Trophoblast cell (in vitro differentiated cells and primary cell): ENCODE measurements around the gene HOXA6.

Source experiments
- DNase-seq, 2 donors: peaks; one replicate each; pipeline ENCODE4 v3.0.0-alpha.2; 2016
- H2AFZ ChIP-seq: 2 replicates; pipeline ENCODE4 v1.6.1; 2013; ENCODE audit warnings: low read length, moderate library complexity, mild to moderate bottlenecking; ENCODE audit not compliant: insufficient read depth, poor library complexity
- H2AK5ac ChIP-seq: 2 replicates; pipeline ENCODE4 v1.6.1; 2013; ENCODE audit warnings: mild to moderate bottlenecking, low read length
- H2BK120ac ChIP-seq: 2 replicates; pipeline ENCODE4 v1.6.1; 2013; ENCODE audit warnings: low read length, mild to moderate bottlenecking, moderate library complexity; ENCODE audit not compliant: insufficient read depth, poor library complexity
- H2BK12ac ChIP-seq: 2 replicates; pipeline ENCODE4 v1.6.1; 2013; ENCODE audit warnings: mild to moderate bottlenecking, low read length, moderate library complexity
- H2BK5ac ChIP-seq: 2 replicates; pipeline ENCODE4 v1.6.1; 2013; ENCODE audit warnings: low read length, low read depth, moderate library complexity, mild to moderate bottlenecking; ENCODE audit not compliant: poor library complexity
- H3K14ac ChIP-seq: 2 replicates; pipeline ENCODE4 v1.6.1; 2013; ENCODE audit warnings: mild to moderate bottlenecking, low read length
- H3K18ac ChIP-seq: 2 replicates; pipeline ENCODE4 v1.6.1; 2013; ENCODE audit warnings: mild to moderate bottlenecking, low read length
- H3K23ac ChIP-seq: 2 replicates; pipeline ENCODE4 v1.6.1; 2013; ENCODE audit warnings: low read length
- H3K27ac ChIP-seq: 2 replicates; pipeline ENCODE4 v1.5.1; 2013; ENCODE audit warnings: low read depth, mild to moderate bottlenecking, inconsistent platforms, low read length, moderate library complexity
- H3K27me3 ChIP-seq: 2 replicates; pipeline ENCODE4 v1.6.1; 2013; ENCODE audit warnings: inconsistent platforms, mild to moderate bottlenecking, low read length, moderate library complexity; ENCODE audit not compliant: insufficient read depth
- H3K36me3 ChIP-seq, 2 experiments: 1 replicate in 1 of 2; 2 replicates in 1 of 2; pipeline ENCODE4 v1.6.1; 2013; ENCODE audit warnings: low read length in 2 of 2, mild to moderate bottlenecking in 2 of 2, moderate library complexity in 1 of 2; ENCODE audit not compliant: insufficient read depth in 2 of 2, control insufficient read depth in 1 of 2
- H3K4ac ChIP-seq: 2 replicates; pipeline ENCODE4 v1.6.1; 2013; ENCODE audit warnings: low read depth, mild to moderate bottlenecking, low read length, moderate library complexity
- H3K4me1 ChIP-seq, 2 experiments: 1 replicate in 1 of 2; 2 replicates in 1 of 2; pipeline ENCODE4 v1.6.1; 2013; ENCODE audit warnings: low read length in 2 of 2, mild to moderate bottlenecking in 2 of 2, moderate library complexity in 1 of 2; ENCODE audit not compliant: insufficient read depth in 2 of 2, control insufficient read depth in 1 of 2
- H3K4me2 ChIP-seq: 2 replicates; pipeline ENCODE4 v1.6.1; 2013; ENCODE audit warnings: inconsistent platforms, mild to moderate bottlenecking, low read length, moderate library complexity
- H3K4me3 ChIP-seq: 2 replicates; pipeline ENCODE4 v1.5.1; 2013; ENCODE audit warnings: mild to moderate bottlenecking, low read depth, low read length, inconsistent platforms
- H3K79me1 ChIP-seq: one replicate; pipeline ENCODE4 v1.6.1; 2013; ENCODE audit warnings: low read length
- H3K79me2 ChIP-seq: 2 replicates; pipeline ENCODE4 v1.6.1; 2013; ENCODE audit warnings: low read length, mild to moderate bottlenecking; ENCODE audit not compliant: control insufficient read depth, insufficient read depth, poor library complexity
- H3K9ac ChIP-seq: 2 replicates; pipeline ENCODE4 v1.6.1; 2013; ENCODE audit warnings: mild to moderate bottlenecking, low read length
- H3K9me3 ChIP-seq: 2 replicates; pipeline ENCODE4 v1.6.1; 2013; ENCODE audit warnings: low read depth, mild to moderate bottlenecking, control low read depth, inconsistent platforms, low read length; ENCODE audit not compliant: insufficient read depth
- H4K12ac ChIP-seq: 2 replicates; pipeline ENCODE4 v1.6.1; 2013; ENCODE audit warnings: low read depth, mild to moderate bottlenecking, low read length, moderate library complexity
- H4K8ac ChIP-seq: 2 replicates; pipeline ENCODE4 v1.6.1; 2013; ENCODE audit warnings: low read depth, mild to moderate bottlenecking, low read length, moderate library complexity
- H4K91ac ChIP-seq: one replicate; pipeline ENCODE4 v1.6.1; 2013; ENCODE audit warnings: low read depth, mild to moderate bottlenecking, low read length, moderate library complexity
- WGBS: extraction: QIAGEN DNeasy Blood & Tissue Kit; methylation state at CpG from one replicate; pipeline ENCODE4 v1.1.7; 2013; ENCODE audit warnings: missing lambda C conversion rate; ENCODE audit not compliant: insufficient read length, insufficient coverage; ENCODE audit errors: extremely low coverage; 5-methylcytosine and 5-hydroxymethylcytosine counted together

Gene HOXA6

DNA sequence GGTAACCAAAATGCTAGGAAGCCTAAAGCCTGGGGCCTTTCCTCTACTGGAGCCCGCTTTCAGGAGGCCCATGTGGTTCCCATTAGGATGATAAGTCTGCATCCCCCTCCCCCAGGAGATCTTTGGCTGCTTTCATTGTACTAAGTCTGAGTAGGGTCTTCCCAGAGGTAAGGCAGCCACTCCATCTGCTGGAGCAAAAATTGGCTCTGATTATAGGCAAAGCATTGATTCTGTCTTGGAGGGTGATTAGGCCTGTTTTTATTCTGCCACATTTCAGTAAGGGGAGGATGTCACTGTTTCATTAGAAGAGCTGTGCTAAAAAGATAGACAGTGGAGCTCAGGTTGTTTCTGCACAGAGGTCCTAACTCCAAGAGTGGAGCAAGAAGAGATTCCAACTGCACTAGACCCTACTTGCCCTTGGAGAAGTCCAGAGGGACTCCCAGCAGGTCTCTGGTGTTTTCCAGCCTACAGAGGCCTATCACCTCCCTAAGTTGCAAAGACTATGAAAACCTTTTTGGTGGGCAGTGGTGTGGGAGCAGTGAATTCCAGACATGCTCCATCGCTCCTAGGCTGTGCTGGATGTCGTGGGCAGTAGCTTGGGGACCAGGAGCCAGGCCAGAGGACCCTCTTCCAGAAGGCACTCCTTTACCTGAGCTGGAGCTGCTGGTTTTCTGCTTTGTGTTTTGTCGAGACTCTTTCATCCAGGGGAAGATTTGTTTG is 37.9 kb downstream of the HOXA6 start:
- Histone ChIP-seq H3K4me1 (peaks cover 5 to 7% of the 10 kb centered on the region in 2 experiments), H2BK120ac (no peak overlapping the region), H4K91ac (no peak overlapping the region), H3K14ac (no peak overlapping the region), H3K9me3 (peaks cover 13% of the 10 kb centered on the region), H2BK5ac (no peak overlapping the region), H3K79me1 (no peaks in the 10 kb centered on the region), H2AFZ (no peak overlapping the region), H3K4ac (no peak overlapping the region), H3K4me3 (no peak overlapping the region), H3K36me3 (no peaks in the 10 kb centered on the region), H3K9ac (no peak overlapping the region), H3K4me2 (no peak overlapping the region), H2AK5ac (no peak overlapping the region), H3K79me2 (no peaks in the 10 kb centered on the region), H4K12ac (no peak overlapping the region), H4K8ac (no peak overlapping the region), H3K27ac (no peak overlapping the region), H3K18ac (no peak overlapping the region), H3K27me3 (peaks cover 80% of the 10 kb centered on the region), H3K23ac (no peak overlapping the region), H2BK12ac (no peak overlapping the region)
- WGBS: no CpG with 5 or more reads among the region's 4 CpGs
- no peak for DNase-seq

DNA sequence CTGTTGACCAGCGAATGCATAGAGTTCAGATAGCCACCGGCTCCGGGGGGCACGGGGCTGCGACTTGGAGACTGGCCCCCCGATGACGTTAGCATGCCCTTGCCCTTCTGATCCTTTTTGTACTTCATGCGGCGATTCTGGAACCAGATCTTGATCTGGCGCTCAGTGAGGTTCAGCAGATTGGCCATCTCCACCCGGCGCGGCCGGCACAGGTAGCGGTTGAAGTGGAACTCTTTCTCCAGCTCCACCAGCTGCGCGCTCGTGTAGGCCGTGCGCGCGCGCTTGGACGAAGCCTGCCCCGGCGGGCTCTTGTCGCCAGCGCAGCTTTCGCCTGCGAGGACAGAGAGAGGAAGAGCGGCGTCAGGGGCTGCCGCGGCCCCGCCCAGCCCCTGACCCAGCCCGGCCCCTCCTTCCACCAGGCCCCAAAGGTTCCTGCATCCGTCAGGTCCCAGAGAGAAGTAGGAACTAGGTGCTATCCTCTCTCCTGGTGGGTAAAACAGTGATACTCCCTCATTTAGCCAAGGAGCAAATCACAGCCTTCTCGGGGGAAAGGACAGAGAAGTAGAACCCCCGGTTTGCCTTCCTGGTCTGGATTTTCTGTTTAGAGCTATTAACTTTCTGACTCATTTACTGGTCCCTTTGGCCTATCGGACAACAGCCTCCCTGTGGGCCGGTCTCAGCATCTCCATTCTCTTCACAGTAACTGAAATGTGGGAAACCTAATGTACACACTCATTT is 39.0 kb downstream of the HOXA6 start:
- no peak overlapping the region for H3K18ac ChIP-seq
- H3K4me3 ChIP-seq: no peak overlapping the region
- no peak overlapping the region for H4K8ac ChIP-seq
- H2AK5ac ChIP-seq: no peak overlapping the region
- H3K79me1 ChIP-seq: no peaks in the 10 kb centered on the region
- WGBS: no CpG with 5 or more reads among the region's 41 CpGs
- H2BK12ac ChIP-seq: no peak overlapping the region
- H3K36me3 ChIP-seq: no peaks in the 10 kb centered on the region
- no peak overlapping the region for H3K4ac ChIP-seq
- H3K14ac ChIP-seq: no peak overlapping the region
- H3K4me2 ChIP-seq: peak overlapping the region; percentile 15
- peaks cover 5 to 7% of the 10 kb centered on the region in 2 experiments for H3K4me1 ChIP-seq
- H2AFZ ChIP-seq: no peak overlapping the region
- peaks cover 84% of the 10 kb centered on the region for H3K27me3 ChIP-seq
- H2BK120ac ChIP-seq: no peak overlapping the region
- no peak overlapping the region for H3K23ac ChIP-seq
- H4K91ac ChIP-seq: no peak overlapping the region
- H3K79me2 ChIP-seq: no peaks in the 10 kb centered on the region
- H3K9me3 ChIP-seq: peaks cover 14% of the 10 kb centered on the region
- H3K27ac ChIP-seq: no peak overlapping the region
- no peak overlapping the region for H2BK5ac ChIP-seq
- H3K9ac ChIP-seq: no peak overlapping the region
- no peak overlapping the region for H4K12ac ChIP-seq
- no peak for DNase-seq

DNA sequence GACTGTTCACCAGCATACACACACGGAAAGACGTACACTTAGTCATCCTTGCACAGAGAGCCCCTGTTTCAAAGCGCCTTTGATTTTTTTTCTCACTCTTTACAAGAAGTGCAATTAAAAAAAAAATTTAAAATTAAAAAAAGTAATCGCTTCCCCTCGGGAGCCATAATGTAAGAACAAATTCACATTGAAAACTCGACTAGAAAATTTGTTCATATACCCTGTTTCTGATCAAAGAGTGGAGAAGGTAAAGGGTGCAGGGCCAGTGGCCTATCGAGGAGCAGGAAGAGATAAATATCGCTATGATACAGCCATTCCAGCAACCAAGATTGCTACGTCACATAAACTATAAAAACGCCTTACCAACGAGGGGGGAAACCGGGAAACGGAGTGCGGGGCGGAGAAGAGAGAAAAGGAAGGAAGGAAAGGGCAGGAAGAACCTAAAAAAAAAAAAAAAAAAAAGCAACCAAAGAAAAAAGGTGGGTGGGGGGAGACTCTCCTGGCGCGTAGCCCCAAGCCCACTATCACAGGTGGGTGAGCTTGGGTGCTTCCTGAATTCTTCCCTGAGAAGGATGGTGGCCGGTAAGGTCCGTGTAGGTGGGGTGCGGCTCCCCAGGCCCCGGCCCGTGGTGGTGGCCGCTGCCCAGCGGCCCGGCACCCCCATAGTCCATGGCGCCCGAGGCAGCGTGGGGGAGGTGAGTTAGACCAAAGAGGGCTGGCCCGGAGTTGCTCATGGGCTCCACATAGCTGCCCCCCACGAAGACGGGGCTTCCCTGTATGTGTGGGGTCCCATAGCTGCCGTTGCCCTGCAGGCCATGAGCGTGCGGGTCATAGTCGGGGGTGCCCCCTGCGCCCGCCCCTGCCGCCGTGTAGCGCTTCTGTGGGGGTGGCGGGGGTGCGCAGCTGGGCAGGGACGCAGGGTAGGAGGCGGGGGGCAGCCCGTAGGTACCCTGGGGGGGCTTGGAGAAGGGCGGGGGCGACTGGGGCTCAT is 39.9 kb downstream of the HOXA6 start:
- H3K27me3 ChIP-seq: peaks cover 83% of the 10 kb centered on the region
- no peak overlapping the region for H3K27ac ChIP-seq
- no peak for DNase-seq
- H3K4ac ChIP-seq: no peak overlapping the region
- H3K79me1 ChIP-seq: no peaks in the 10 kb centered on the region
- H3K9ac ChIP-seq: no peak overlapping the region
- H3K9me3 ChIP-seq: peaks cover 16% of the 10 kb centered on the region
- no CpG with 5 or more reads among the region's 47 CpGs for WGBS
- no peak overlapping the region for H2BK120ac ChIP-seq
- H2AFZ ChIP-seq: no peak overlapping the region
- H2BK5ac ChIP-seq: no peak overlapping the region
- H3K18ac ChIP-seq: no peak overlapping the region
- no peak overlapping the region for H4K8ac ChIP-seq
- no peak overlapping the region for H4K12ac ChIP-seq
- H2BK12ac ChIP-seq: no peak overlapping the region
- H4K91ac ChIP-seq: no peak overlapping the region
- H3K79me2 ChIP-seq: no peaks in the 10 kb centered on the region
- H3K4me1 ChIP-seq: peaks cover 5 to 7% of the 10 kb centered on the region in 2 experiments
- H3K4me3 ChIP-seq: no peak overlapping the region
- no peak overlapping the region for H3K14ac ChIP-seq
- H2AK5ac ChIP-seq: no peak overlapping the region
- H3K36me3 ChIP-seq: no peaks in the 10 kb centered on the region
- no peak overlapping the region for H3K23ac ChIP-seq
- no peak overlapping the region for H3K4me2 ChIP-seq

DNA sequence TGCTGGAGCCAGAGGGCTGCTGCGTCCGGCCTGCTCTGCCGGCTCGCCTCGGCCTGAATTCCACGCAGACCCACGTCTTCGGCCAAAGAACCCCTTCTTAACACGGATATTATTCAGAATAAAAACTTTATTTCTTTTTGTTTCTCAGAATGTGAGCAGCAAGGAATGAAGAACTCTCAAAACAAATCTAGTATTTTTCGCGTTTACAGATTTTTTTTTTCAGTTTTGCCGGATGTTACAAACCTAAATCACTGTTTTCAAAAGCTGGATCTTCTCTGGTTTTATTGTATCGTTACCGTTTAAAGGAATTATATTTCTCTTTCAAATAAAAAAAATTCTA is 40.7 kb downstream of the HOXA6 start:
- peaks cover 6 to 7% of the 10 kb centered on the region in 2 experiments for H3K4me1 ChIP-seq
- WGBS: no CpG with 5 or more reads among the region's 14 CpGs
- no peak overlapping the region for H2AFZ ChIP-seq
- no peak overlapping the region for H2BK12ac ChIP-seq
- no peaks in the 10 kb centered on the region for H3K79me1 ChIP-seq
- no peak overlapping the region for H4K12ac ChIP-seq
- no peak overlapping the region for H3K14ac ChIP-seq
- H3K79me2 ChIP-seq: no peaks in the 10 kb centered on the region
- H2BK5ac ChIP-seq: no peak overlapping the region
- no peak overlapping the region for H4K8ac ChIP-seq
- H3K18ac ChIP-seq: no peak overlapping the region
- H3K27ac ChIP-seq: no peak overlapping the region
- peaks cover 17% of the 10 kb centered on the region for H3K9me3 ChIP-seq
- no peak overlapping the region for H2AK5ac ChIP-seq
- no peak overlapping the region for H3K9ac ChIP-seq
- no peak for DNase-seq
- peaks cover 91% of the 10 kb centered on the region for H3K27me3 ChIP-seq
- H4K91ac ChIP-seq: no peak overlapping the region
- peak overlapping the region; percentile 23 for H3K4me2 ChIP-seq
- no peak overlapping the region for H3K23ac ChIP-seq
- no peaks in the 10 kb centered on the region for H3K36me3 ChIP-seq
- no peak overlapping the region for H2BK120ac ChIP-seq
- no peak overlapping the region for H3K4ac ChIP-seq
- no peak overlapping the region for H3K4me3 ChIP-seq
